GM13977 (cell line): Measurements from ENCODE around the gene PCDHGA9.

Experiments
- DNase-seq: peaks from one replicate; pipeline ENCODE4 v3.0.0; 2012; ENCODE audit warnings: low spot score
- CTCF ChIP-seq: IDR thresholded peaks from 2 replicates; pipeline ENCODE4 v1.5.1; 2012; ENCODE audit warnings: mild to moderate bottlenecking, control low read depth; ENCODE audit not compliant: insufficient read depth; ENCODE audit errors: extremely low read depth, missing control alignments
- in situ Hi-C: fragments of 300-500 bp; cut with MboI; formaldehyde crosslinking; loops from one replicate; pipeline ENCODE4 v1.12.0; 2022; ENCODE audit warnings: low sequenced_read_pairs, low pct_unique_long_range_greater_than_20kb, mixed read lengths, inconsistent platforms; ENCODE audit not compliant: unreplicated experiment

The PCDHGA9 gene

GRCh38 chr5:141440341-141440740 lies 37.8 kb downstream of the PCDHGA9 start:
- no peak for TF ChIP-seq CTCF
- no peak for DNase-seq
- in situ Hi-C loops = no loop called here

GRCh38 chr5:141441571-141442170 lies 39.1 kb downstream of the PCDHGA9 start:
- no peak for DNase-seq
- no peak for TF ChIP-seq CTCF
- in situ Hi-C loops = no loop called here
